ENCODE data around the gene WFDC6.

The WFDC6 gene

GRCh38 chr20:45508068-45508886 is 31.0 kb downstream of the WFDC6 start:
- ChIA-PET POLR2A (ENCODE audit: low non-redundant PET) (no interaction called here), CTCF (no interaction called here)
- no peak for DNase-seq (ENCODE audit: low spot score)
- no peak overlapping the region for H3K27ac ChIP-seq
- no peak for TF ChIP-seq CTCF (conservative IDR thresholded peaks at IDR 0.05; ENCODE audit: low read depth)

GRCh38 chr20:45507011-45507820 is 32.1 kb downstream of the WFDC6 start:
- no peak overlapping the region for H3K27ac ChIP-seq
- TF ChIP-seq CTCF (conservative IDR thresholded peaks at IDR 0.05; ENCODE audit: low read depth), result no peak
- CTCF ChIA-PET, result interaction anchor here (0.7 kb wide), 1 partner anchor 21 kb away, joined by 3 read pairs; no protein-coding TSS in a partner anchor
- peak; percentile 72 for DNase-seq (ENCODE audit: low spot score)
- POLR2A ChIA-PET (ENCODE audit: low non-redundant PET), result no interaction called here

- ChIA-PET CTCF (interaction anchor here (0.5 kb wide), 1 partner anchor 13 kb away, joined by 3 read pairs; no protein-coding TSS in a partner anchor), POLR2A (ENCODE audit: low non-redundant PET) (no interaction called here)
- no peak overlapping the region for H3K27ac ChIP-seq
- no peak for DNase-seq (ENCODE audit: low spot score)
- TF ChIP-seq CTCF (conservative IDR thresholded peaks at IDR 0.05; ENCODE audit: low read depth), result no peak
Observed at GRCh38 chr20:45506398-45506797, 32.9 kb downstream of the WFDC6 start.

GRCh38 chr20:45503403-45503802 is 35.9 kb downstream of the WFDC6 start:
- POLR2A ChIA-PET (ENCODE audit: low non-redundant PET), result no interaction called here
- no peak for TF ChIP-seq CTCF (conservative IDR thresholded peaks at IDR 0.05; ENCODE audit: low read depth)
- no peak overlapping the region for H3K27ac ChIP-seq
- DNase-seq (ENCODE audit: low spot score), result no peak
- CTCF ChIA-PET, result interaction anchor here (0.6 to 0.9 kb wide), 3 partner anchors 39 to 67 kb away, joined by 3 read pairs; no protein-coding TSS in a partner anchor

GRCh38 chr20:45502561-45502960 is 36.7 kb downstream of the WFDC6 start:
- CTCF ChIA-PET, result interaction anchor here (0.6 to 1.6 kb wide), 4 partner anchors 11 to 268 kb away, joined by 3 to 15 read pairs (median 3); no protein-coding TSS in a partner anchor
- POLR2A ChIA-PET (ENCODE audit: low non-redundant PET), result no interaction called here
- no peak for TF ChIP-seq CTCF (conservative IDR thresholded peaks at IDR 0.05; ENCODE audit: low read depth)
- no peak for DNase-seq (ENCODE audit: low spot score)
- no peak overlapping the region for H3K27ac ChIP-seq

GRCh38 chr20:45501600-45501999 is 37.7 kb downstream of the WFDC6 start:
- CTCF ChIA-PET, result interaction anchor here (0.6 to 1.6 kb wide), 4 partner anchors 12 to 508 kb away, joined by 3 to 6 read pairs (median 4); no protein-coding TSS in a partner anchor
- H3K27ac ChIP-seq, result no peak overlapping the region
- POLR2A ChIA-PET (ENCODE audit: low non-redundant PET), result no interaction called here
- no peak for TF ChIP-seq CTCF (conservative IDR thresholded peaks at IDR 0.05; ENCODE audit: low read depth)
- no peak for DNase-seq (ENCODE audit: low spot score)
